ENCODE results near the gene SPATA2.
A peak's percentile ranks its signal among the peaks of the same experiment; 100 is the strongest.
"Not testable (repeated sequence)": the region's sequence is repeated elsewhere in the genome, so short reads cannot be mapped to it uniquely, and the experiment has no call there.

The SPATA2 gene

DNA sequence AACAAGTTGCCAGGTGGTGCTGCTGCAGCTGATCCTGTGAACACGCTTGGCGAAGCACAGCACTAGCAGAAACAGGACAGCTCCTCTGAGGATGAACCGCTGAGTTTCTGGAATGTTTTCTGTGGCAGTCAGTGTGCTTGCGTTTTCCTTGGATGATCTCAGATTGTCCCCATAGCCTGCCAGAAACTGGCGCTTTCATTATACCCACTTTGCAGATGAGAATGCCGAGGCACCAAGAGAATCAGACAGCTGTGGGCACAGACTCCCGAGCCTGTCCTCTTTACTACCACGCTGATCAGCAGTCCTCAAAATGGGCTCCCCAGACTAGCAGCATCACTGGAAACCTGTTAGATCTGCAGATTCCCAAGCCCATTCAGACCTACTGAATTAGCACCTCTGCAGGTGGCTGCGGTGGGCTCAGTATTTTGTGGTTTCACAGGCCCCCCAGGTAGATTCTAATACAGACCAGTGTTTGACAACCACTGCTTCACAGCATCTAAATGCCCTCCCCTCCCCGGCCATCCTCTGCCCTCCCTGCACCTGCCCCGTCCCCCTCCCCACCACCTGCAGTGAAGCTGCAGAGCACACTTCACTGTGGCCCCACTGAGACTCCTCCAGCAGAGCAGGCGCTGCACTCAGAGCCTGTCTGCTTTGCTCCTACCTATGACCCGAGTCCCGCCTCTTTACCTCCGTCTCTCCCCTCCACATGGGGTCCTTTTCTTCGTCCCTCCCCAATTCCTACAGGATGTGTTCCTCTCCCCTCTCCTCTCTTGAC is 29.6 kb downstream of the SPATA2 start:
- DNase-seq (ENCODE audit: low read depth, low spot score): no peak

DNA sequence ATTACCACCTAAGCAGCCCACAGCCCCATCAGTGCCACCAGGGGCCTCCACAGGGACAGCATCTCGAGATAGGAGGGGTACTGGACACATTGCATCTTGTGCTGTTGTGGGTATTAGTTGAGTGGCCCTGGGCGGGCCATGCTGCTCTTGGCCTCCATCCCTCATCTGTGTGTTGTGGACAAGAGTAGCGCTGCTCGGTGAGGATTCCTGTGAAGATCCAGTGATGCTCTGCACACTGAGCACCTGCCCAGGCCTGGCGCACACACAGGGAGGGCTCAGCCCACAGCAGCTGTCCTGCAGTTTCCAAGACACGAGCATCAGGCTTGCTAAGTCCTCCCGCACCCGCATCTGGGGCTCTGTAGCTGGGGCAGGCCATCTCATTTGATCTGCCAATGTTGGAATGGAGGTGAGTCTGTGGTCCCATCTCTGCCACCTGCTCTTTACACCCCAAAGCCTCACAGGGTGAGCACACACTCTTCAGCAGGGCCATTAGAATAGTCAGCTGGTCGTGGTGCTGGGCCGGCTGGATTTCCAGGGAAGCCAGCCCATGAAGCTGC is 32.0 kb downstream of the SPATA2 start:
- no peak for DNase-seq (ENCODE audit: low read depth, low spot score)

DNA sequence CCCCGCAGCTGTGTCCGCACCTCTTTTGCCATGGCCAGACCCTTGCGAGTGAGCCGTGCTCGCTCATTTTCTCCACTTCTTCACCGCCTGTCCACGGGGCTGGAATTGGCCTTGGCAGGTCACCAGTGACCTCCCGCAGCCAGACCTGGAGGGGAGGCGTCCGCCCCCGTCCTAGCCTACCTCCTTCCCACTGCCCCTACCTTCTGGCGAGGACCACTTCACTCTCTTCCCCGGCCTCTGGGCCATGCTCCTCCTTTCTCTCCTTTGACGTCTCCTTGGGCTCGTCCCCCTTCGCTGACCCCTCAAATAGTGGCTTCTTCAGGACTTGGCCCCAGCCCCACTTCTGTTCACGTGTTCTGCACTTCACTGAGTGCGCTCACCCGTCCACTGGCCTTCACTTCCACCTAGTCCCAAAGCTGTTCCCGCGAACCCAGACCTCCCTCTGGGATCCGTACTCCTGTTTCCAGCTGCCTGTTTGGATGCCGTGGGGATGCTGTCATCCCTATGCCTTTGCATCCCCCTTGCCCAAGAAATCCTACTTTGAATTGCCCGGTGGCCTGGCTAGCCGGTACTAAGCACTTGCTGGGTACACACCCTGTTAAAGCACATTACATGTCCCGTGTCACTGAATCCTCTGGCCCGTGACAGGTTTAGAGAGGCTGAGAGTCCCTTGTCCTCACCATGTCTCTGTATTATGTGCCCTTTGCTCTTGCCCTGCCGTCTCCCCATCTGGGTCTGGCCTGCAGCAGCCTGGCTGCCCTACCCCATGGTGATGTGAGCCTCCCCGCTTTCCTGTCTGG is 33.0 kb downstream of the SPATA2 start:
- DNase-seq (ENCODE audit: low read depth, low spot score): no peak

DNA sequence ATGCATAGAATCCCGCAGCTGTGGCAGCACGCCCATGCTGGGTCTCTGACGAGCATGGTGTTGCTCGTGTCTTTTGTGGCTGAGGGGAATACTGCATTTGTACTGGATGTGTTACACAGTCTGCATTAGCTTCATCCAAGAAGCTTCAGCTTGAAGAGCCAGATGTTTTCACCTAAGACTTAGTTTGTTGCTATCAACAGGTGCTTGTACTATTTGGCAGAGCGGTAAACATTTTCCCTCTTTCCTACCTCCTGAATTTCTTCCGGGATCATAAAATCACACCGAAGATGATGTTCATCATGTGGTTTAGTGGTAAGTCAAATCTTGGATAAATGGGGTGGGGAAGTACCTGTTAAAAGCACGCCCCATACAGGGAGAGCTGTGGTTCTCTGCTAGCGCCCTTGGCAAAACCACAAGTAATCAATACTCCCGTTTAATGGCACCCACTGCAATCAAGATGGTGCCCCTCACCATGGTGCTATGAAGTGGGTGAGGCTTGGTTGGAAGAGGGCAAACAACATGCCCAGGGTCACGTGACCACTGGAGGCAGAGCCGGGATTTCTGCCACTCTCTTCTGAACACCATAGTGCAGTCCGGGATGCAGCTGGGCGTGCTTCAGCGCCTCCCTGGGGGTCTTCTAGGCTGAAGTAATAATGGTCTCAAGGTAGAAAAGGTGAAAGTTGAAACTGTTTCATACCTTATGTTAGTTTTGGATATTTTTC is 34.4 kb downstream of the SPATA2 start:
- DNase-seq (ENCODE audit: low read depth, low spot score): no peak

DNA sequence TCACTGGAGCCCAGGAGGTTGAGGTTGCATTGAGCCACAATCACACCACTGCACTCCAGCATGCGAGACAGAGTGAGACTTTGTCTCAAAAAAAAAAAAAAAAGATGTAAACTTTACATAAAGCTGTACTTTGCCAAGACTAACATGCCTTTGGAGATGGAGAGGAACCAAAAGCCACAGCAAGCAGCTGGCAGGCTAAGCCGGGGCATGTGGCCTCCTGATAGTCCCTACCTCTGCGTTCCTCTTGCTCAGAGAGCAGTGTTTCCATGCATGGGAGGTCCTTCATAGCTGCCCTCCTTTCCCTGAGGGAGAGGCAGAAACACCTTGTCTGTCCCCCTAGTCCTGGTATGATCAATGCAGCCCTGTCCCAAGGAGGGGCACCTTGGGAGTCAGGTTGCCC is 35.2 kb downstream of the SPATA2 start:
- peak; percentile 84 for DNase-seq (ENCODE audit: low read depth, low spot score)

DNA sequence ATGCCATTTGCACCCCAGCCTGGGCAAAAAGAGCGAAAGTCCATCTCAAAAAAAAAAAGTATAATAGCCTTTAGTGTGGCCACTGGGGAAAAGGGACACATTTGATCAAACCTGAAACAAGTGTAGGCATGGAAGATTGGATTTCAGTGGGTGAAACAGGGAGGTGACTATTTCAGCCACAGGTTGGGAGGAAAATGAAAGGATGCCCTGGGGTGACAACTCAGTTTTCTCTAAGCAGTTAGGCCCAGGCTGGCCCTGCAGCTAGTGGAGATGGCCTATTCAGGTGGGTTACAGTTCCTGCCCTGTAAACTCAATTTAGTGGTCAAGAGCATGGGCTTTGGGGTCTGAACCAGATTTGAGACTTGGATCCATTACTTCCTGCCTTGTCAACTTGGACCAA is 36.4 kb downstream of the SPATA2 start:
- no peak for DNase-seq (ENCODE audit: low read depth, low spot score)

DNA sequence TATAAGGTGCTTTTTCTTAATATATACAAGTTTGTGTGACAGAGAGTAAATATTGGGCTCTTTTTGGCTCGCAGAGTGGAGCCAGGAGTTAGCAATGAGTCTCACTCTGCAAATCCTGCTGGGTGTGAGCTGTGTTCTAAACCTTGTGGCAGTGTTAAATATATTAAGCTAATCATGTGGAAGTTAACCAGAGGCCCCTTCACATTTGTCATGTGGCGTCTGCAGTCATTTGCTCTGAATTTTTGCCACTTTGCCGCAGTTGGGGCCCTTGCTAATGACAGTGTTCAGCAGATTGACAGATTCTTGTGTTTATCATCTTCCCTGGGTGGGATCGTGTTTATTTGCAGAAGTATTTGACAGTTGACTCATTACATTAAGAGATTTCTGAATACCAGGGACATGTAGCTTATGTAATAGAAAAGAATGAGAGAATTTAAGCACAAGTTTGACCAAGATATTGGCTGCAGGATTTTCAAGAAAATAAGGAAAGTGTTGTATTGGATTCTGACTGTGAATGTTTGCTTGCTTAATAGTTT is 37.9 kb downstream of the SPATA2 start:
- DNase-seq (ENCODE audit: low read depth, low spot score): peak; percentile 23

DNA sequence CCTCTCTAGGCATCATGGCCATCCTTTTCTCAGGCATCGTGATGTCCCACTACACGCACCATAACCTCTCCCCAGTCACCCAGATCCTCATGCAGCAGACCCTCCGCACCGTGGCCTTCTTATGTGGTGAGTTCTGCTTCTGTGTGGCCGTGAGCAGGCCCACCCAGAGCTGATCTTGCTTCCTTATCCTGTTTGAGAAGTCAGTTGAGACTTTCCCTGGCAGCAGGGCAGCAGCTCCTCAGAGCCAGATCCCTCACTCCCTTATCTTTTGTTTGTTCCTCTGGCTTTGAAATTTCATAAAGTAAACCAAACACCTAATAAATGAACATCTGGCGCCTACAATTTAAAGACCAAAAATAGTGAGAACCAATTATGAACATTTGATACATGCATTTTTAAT is 40.6 kb downstream of the SPATA2 start:
- no peak for DNase-seq (ENCODE audit: low read depth, low spot score)

DNA sequence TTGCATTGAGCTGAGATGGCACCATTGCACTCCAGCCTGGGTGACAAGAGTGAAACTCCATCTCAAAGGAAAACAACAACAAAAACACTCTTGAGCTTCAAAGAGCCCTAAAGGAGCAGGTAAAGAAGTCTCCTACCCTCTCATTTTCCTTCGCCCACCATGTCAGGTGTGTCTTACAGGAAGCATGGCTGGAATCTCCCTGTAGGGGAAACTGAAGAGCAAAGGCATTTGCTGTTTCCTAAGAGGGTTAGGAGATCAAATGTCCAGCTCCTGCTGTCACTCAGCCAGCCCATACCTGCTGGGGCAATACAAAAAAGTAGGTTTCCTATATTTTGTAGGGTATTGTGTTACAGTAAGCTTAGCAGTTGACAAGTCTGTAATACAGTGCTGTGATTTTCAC is 43.3 kb downstream of the SPATA2 start:
- no peak for DNase-seq (ENCODE audit: low read depth, low spot score)

DNA sequence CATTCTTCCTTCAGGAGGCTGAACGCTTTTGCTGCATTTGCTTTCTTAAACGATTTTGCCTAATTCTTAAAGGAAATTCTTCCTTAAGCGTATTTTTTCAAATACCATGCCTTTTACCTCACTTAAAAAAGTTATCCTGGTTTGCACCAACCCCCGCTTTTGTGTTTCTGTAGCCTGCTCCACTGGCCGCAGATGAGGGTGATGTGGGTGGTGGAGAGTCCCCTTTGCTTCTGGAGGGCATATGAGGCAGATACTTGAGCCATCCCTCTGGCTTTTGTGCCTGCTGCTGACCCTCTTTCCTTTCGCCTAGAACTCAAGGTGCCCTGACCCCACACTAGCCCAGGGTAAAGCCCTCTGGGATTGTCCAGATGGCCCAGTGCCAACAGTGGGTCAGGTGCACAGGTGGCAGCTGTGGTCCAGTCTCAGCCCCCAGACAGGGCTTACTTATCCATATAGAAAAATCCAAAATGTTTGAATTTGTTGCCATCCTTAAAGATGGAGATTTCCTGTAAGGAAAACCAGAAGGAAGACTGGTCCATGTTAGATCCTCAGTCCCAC is 43.9 kb downstream of the SPATA2 start:
- no peak for DNase-seq (ENCODE audit: low read depth, low spot score)

DNA sequence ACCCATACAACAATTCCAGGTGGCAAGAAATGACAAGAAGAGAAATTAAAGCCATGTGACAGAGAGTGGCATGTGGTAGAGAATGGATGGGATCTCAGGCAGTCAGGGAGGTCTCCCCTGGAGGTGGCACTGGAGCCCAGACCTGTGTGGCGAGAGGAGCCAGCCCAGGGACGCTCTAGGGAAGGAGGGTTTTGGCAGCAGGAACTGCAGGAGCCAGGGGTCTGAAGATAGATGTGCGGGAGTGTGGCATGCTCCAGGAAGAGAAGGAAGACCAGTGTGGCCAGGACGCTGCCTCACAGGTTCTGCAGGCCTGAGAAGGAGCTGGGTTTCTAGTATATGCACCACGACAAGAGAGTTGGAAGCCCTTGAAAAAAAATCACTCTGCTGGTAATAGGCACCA is 45.1 kb downstream of the SPATA2 start:
- no peak for DNase-seq (ENCODE audit: low read depth, low spot score)

DNA sequence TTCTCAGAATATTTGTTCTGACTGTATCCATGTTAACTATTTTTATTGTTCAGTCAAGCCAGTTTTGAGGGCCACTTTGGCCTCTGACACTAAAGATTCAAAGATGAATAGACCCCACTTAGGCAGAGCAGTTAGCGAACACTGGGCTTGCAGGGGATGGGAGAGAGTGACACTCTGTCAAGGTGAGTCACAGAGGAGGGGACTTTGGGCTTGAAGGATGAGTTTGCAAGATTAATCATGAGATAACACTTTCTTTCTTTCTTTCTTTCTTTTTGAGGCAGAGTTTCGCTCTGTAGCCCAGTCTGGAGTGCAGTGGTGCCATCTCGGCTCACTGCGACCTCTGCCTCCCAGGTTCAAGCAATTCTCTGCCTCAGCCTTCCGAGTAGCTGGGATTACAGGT is 46.4 kb downstream of the SPATA2 start:
- no peak for DNase-seq (ENCODE audit: low read depth, low spot score)

DNA sequence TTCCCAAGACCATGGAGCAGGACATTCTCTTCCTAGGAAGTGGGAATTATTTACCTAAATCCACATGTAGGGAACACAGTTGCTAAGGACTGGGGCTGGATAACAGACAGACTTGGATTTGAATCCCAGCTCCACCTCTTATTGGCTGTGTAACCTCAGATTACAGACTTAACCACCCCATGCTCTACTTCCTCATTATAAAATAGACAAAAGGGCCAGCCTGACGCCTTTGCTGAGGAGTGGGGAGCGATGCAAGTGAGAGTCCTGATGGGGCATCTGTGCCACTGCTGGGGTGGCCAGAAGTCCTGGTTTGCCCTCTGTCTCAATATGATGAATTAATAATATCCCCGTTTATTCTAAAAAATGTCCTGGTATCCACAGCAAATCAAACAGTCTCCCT is 46.8 kb downstream of the SPATA2 start:
- DNase-seq (ENCODE audit: low read depth, low spot score): no peak

DNA sequence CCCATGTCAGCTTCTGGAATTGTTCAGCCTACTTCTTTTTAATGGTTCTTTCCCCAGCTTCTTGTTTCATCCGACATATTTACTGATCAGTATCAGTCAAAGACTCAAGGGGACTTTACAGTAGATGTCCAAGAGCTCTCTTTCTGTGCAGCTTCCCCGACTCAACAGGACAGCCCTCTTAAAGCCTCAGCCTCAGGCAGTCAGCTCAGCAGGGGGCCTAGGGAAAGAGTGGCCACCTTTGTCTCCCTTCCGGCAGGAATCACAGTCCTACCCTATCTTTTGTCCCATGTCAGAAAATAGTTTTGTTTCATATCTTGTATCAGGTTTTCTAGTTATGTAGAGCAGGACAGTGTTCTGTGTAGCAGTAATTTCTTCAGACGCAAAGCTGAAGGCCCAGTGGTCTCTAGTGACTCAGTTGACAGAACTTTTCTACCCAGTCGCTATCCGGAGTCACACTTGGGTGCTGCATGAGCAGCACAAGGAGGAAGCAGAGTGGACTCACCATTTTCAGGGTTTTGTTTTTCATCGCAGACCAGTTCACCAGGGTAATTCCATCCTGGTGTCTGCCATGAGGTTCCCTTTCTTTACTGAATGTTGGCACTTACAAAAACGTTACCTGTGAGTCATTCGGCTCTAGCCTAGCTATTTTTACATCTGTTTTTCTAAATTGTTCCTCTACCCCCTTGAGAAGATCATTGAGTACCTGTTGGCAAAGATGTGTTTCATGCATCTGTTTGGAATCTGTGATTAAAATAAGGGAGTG is 47.7 kb downstream of the SPATA2 start:
- DNase-seq (ENCODE audit: low read depth, low spot score): no peak

DNA sequence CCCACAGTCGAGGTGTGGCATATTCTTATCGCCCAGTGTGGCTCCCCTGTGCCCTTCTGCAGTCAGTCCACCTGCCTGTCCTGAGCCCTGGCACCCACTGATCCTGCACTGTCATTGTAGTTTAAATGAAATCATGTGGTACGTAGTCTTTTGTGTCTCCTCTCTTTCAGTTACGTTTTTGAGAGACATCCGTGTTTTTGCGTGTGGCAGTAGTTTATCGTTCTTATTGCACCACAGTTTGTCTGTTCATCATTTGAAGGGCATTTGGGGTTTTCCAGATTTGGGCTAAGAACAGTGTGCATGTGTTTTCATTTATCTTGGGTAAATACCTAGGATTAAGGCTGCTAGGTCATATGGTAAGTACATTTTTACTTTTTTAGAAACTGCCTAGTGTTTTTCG is 49.3 kb downstream of the SPATA2 start:
- DNase-seq (ENCODE audit: low read depth, low spot score): no peak

DNA sequence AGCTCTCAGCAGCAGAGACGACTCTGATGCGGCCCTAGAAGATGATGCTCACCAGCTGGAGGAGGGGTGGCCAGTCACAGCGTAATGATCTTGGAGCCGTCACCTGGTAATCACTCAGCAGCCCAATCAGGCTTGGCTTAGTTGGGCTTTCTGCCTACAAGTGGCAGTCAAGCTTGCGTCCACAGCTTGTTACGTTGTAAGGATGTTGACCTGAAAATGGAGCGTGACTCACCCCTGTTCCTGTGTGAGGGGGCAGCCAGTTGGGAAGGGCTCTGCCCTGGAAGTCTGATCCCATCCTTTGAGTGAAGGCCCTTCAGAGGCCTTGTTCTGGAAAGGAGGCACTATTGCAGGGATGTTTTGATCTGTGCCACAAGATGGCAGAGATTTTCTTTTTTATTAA is 49.8 kb downstream of the SPATA2 start:
- DNase-seq (ENCODE audit: low read depth, low spot score): no peak

DNA sequence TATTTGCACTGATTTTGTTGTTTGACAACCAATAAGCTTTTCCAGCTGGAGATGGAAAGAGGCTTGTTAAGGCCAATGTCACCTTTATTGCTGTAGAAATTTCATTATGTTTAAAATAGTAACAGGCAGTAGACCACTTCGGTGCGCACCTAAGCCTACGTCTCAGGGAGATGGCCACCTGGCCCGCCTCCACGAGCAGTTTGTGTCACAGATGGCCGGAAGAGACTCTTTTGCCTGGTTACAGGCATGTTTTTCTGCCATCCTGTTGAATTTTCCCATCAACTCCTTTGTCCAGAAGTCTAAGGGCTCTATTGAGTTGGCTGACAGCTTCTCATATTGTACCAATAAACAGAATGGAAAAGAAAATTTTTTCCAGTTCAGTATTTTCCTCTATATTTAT is 51.7 kb downstream of the SPATA2 start:
- no peak for DNase-seq (ENCODE audit: low read depth, low spot score)

DNA sequence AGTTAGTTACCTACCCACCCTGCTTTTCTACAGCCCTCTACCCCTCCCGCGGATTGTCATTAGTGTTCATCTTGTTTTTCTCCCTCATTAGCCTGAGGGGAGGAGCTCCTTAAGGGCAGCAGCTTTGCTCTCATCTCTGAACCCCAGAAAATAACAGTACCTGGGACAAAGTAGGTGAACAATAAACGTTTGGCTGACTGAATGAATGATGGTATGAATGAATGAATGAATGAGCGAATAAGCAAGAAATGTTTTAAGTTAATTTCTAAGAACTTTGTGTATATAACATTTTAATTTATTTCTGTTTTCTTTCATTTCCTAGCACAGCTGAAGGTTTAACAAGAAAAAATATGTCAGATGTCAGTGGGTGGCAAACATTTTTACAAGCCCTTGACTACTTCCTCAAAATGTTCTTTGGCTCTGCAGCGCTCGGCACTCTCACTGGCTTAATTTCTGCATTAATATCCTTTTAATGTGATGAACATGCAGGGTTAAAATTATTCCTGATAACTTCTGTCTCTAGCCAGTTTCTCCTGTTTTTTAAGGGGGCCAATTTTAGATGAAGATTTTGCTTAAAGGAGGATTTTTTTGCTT is 52.6 kb downstream of the SPATA2 start:
- no peak for DNase-seq (ENCODE audit: low read depth, low spot score)

DNA sequence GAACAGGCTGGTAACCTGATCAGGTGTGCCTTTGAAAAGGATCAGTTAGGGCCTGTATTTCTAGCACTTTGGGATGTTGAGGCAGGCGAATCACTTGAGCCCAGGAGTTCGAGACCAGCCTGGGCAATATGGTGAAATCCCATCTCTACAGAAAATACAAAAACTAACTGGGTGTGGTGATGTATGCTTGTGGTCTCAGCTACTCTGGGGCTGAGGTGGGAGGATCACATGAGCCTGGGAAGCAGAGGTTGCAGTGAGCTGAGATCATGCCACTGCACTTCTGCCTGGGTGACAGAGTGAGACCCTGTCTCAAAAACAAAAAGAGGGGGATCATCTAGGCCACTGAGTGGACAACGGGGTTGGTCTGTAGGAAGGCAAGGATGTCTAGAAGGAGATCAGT is 54.1 kb downstream of the SPATA2 start:
- DNase-seq (ENCODE audit: low read depth, low spot score): not testable (repeated sequence)

DNA sequence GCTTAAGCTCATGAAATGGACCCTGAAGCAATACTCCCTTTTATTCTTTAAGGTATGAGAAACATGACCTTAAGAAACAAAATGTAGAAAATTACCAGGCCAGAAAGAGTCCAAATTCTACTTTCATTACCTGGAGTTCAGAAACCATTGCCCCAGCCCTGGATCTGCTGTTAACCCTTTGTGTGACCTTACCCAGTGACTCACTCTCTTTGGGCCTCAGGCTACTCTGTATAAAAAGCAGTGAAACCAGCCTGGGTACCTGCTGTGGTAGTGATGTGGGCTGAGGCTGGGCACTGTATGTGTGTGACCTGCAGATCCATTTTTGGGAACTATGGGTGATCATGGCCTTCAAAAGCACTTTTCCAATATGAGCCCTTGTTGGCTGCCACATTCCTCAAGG is 55.5 kb downstream of the SPATA2 start:
- no peak for DNase-seq (ENCODE audit: low read depth, low spot score)

DNA sequence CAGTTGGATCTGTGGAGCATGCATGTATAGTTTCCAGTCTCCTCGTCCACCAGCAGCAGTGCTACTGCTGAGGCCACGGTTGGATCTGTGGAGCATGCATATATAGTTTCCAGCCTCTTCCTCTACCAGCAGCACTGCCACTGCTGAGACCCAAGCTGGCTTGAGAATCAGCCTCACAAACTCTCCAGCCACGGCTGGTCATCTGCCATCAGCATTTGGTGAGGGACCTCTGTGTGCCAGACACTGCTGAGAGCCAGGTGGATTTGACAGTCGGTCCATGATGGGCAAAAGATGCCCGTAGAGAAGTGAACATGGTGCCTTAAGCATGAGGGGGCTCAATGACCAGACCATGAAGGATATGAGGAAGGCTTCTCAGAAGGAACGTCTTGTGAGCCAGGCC is 56.3 kb downstream of the SPATA2 start:
- DNase-seq (ENCODE audit: low read depth, low spot score): no peak
